ENCODE data around the gene NCOR2.
A peak's percentile ranks its signal among the peaks of the same experiment; 100 is the strongest.

The NCOR2 gene

GRCh38 chr12:124544311-124544970 lies 23.0 kb downstream of the NCOR2 start:
- Histone ChIP-seq H4K20me1 (peaks cover 83 to 85% (median 85%) of the 10 kb centered on the region in 11 experiments), H3K4me2 (peak overlapping the region; percentile 82 to 99 (median 95)), H3K9ac (peak overlapping the region; percentile 46 to 76 (median 69); a peak in 20 of 22 replicates)

GRCh38 chr12:124543590-124544310 lies 23.7 kb downstream of the NCOR2 start:
- peak overlapping the region; percentile 82 to 99 (median 95) for H3K4me2 ChIP-seq
- peaks cover 79 to 85% (median 83%) of the 10 kb centered on the region in 10 experiments for H3K4me1 ChIP-seq
- no peak for TF ChIP-seq Cebpa-rat (IDR thresholded peaks at IDR 0.05)
- no peaks in the 10 kb centered on the region for H3K9me3 ChIP-seq (replicated peaks in 1 of 11)
- H3K36me3 ChIP-seq = peaks cover 0 to 15% (median 8%) of the 10 kb centered on the region in 11 experiments; a peak in 7 of 22 replicates
- peak overlapping the region; percentile 42 to 86 (median 67) for H3K27ac ChIP-seq
- peak overlapping the region; percentile 17 to 72 (median 69); a peak in 21 of 22 replicates for H3K9ac ChIP-seq
- peak overlapping the region in 3 of 10 experiments; percentile 5 to 33 (median 28); a peak in 2 of 20 replicates for H3K4me3 ChIP-seq
- no peaks in the 10 kb centered on the region for H3K27me3 ChIP-seq
- H4K20me1 ChIP-seq = peaks cover 83 to 86% (median 85%) of the 10 kb centered on the region in 11 experiments

More at GRCh38 chr12:124544311-124544970, 23.0 kb downstream of the NCOR2 start:
- Histone ChIP-seq H3K4me3 (peak overlapping the region in 1 of 10 experiments; percentile 28; a peak in 2 of 20 replicates), H3K9me3 (replicated peaks in 1 of 11) (no peaks in the 10 kb centered on the region), H3K27me3 (no peaks in the 10 kb centered on the region), H3K36me3 (peaks cover 0 to 15% (median 8%) of the 10 kb centered on the region in 11 experiments; a peak in 7 of 22 replicates), H3K27ac (peak overlapping the region in 9 of 11 experiments; percentile 55 to 86 (median 71); a peak in 17 of 22 replicates), H3K4me1 (peaks cover 79 to 85% (median 83%) of the 10 kb centered on the region in 10 experiments)
- no peak for TF ChIP-seq Cebpa-rat (IDR thresholded peaks at IDR 0.05)

GRCh38 chr12:124543052-124543589 lies 24.3 kb downstream of the NCOR2 start:
- TF ChIP-seq Cebpa-rat (IDR thresholded peaks at IDR 0.05) = no peak
- Histone ChIP-seq H3K9ac (peak overlapping the region; percentile 17 to 72 (median 69); a peak in 21 of 22 replicates), H3K9me3 (replicated peaks in 1 of 11) (no peaks in the 10 kb centered on the region), H3K4me3 (peak overlapping the region in 2 of 10 experiments; percentile 28 to 33; a peak in 2 of 20 replicates), H3K4me2 (peak overlapping the region; percentile 82 to 99 (median 95)), H4K20me1 (peaks cover 83 to 86% (median 85%) of the 10 kb centered on the region in 11 experiments), H3K36me3 (peaks cover 0 to 11% (median 8%) of the 10 kb centered on the region in 11 experiments; a peak in 7 of 22 replicates), H3K27me3 (no peaks in the 10 kb centered on the region), H3K27ac (peak overlapping the region; percentile 42 to 86 (median 67); a peak in 21 of 22 replicates), H3K4me1 (peaks cover 79 to 85% (median 83%) of the 10 kb centered on the region in 10 experiments)

- Histone ChIP-seq H3K4me3 (no peak overlapping the region), H3K4me1 (peaks cover 83 to 86% (median 84%) of the 10 kb centered on the region in 10 experiments), H3K27ac (peak overlapping the region in 9 of 11 experiments; percentile 8 to 86 (median 38); a peak in 13 of 22 replicates), H3K36me3 (peaks cover 0 to 4% (median 1%) of the 10 kb centered on the region in 11 experiments; a peak in 4 of 22 replicates), H3K9me3 (replicated peaks in 1 of 11) (no peaks in the 10 kb centered on the region), H3K4me2 (peak overlapping the region; percentile 46 to 98 (median 74)), H4K20me1 (peaks cover 83 to 86% (median 85%) of the 10 kb centered on the region in 11 experiments), H3K9ac (peak overlapping the region in 8 of 11 experiments; percentile 8 to 50 (median 26); a peak in 9 of 22 replicates), H3K27me3 (no peaks in the 10 kb centered on the region)
- no peak for TF ChIP-seq Cebpa-rat (IDR thresholded peaks at IDR 0.05)
Measured at GRCh38 chr12:124542021-124542949, 25.1 kb downstream of the NCOR2 start.

GRCh38 chr12:124541322-124541721 lies 26.1 kb downstream of the NCOR2 start:
- H3K4me1 ChIP-seq = peaks cover 79 to 86% (median 84%) of the 10 kb centered on the region in 10 experiments
- no peak overlapping the region for H3K4me3 ChIP-seq
- no peak overlapping the region for H3K27ac ChIP-seq
- H3K9me3 ChIP-seq (replicated peaks in 1 of 11) = no peaks in the 10 kb centered on the region
- H3K27me3 ChIP-seq = no peaks in the 10 kb centered on the region
- peaks cover 0 to 7% (median 0%) of the 10 kb centered on the region in 11 experiments; a peak in 3 of 22 replicates for H3K36me3 ChIP-seq
- H3K9ac ChIP-seq = no peak overlapping the region
- H3K4me2 ChIP-seq = no peak overlapping the region
- H4K20me1 ChIP-seq = peaks cover 83 to 86% (median 85%) of the 10 kb centered on the region in 11 experiments
- no peak for TF ChIP-seq Cebpa-rat (IDR thresholded peaks at IDR 0.05)

- Histone ChIP-seq H3K9me3 (replicated peaks in 1 of 11) (no peaks in the 10 kb centered on the region), H4K20me1 (peaks cover 83 to 86% (median 85%) of the 10 kb centered on the region in 11 experiments), H3K27ac (peak overlapping the region in 10 of 11 experiments; percentile 20 to 82 (median 72); a peak in 19 of 22 replicates), H3K4me2 (peak overlapping the region; percentile 83 to 96 (median 92)), H3K4me1 (peaks cover 63 to 78% (median 73%) of the 10 kb centered on the region in 10 experiments), H3K27me3 (no peaks in the 10 kb centered on the region), H3K9ac (peak overlapping the region; percentile 22 to 72 (median 61); a peak in 20 of 22 replicates), H3K36me3 (peaks cover 0 to 19% (median 8%) of the 10 kb centered on the region in 11 experiments; a peak in 15 of 22 replicates), H3K4me3 (peak overlapping the region in 4 of 10 experiments; percentile 6 to 41 (median 18); a peak in 5 of 20 replicates)
- TF ChIP-seq Cebpa-rat (IDR thresholded peaks at IDR 0.05) = no peak
Measured at GRCh38 chr12:124539084-124540041, 28.0 kb downstream of the NCOR2 start.
